GM18519 (cell line): ENCODE measurements around the gene CD27.

ENCODE experiments used
- ATAC-seq: cut with Tn5 transposase; IDR thresholded peaks from one replicate; pipeline ENCODE4 v1.9.1; 2021; ENCODE audit warnings: mild to moderate bottlenecking, moderate library complexity; ENCODE audit not compliant: unreplicated experiment, low FRiP score

CD27 gene

GRCh38 chr12:6434205-6435140, 10.3 kb upstream of the CD27 start:
- ATAC-seq: no peak

GRCh38 chr12:6435961-6436715, 8.6 kb upstream of the CD27 start:
- no peak for ATAC-seq

- ATAC-seq: no peak
Measured at GRCh38 chr12:6437586-6437985, 7.2 kb upstream of the CD27 start.

GRCh38 chr12:6438345-6438744, 6.4 kb upstream of the CD27 start:
- no peak for ATAC-seq

GRCh38 chr12:6440391-6440790, 4.4 kb upstream of the CD27 start:
- no peak for ATAC-seq

GRCh38 chr12:6442836-6443235, 1.9 kb upstream of the CD27 start:
- ATAC-seq: no peak

- no peak for ATAC-seq
Measured at GRCh38 chr12:6443361-6443983, 1.3 kb upstream of the CD27 start.

- no peak for ATAC-seq
Measured at GRCh38 chr12:6444031-6444430, 724 bp upstream of the CD27 start.

GRCh38 chr12:6450091-6450868, 5.5 kb downstream of the CD27 start:
- no peak for ATAC-seq

GRCh38 chr12:6450869-6451347, 6.2 kb downstream of the CD27 start:
- ATAC-seq: no peak

GRCh38 chr12:6451348-6452244, 6.8 kb downstream of the CD27 start, which contains the start of gene TAPBPL:
TAPBPL (plus strand) TSS chr12:6452042; CDS start chr12:6452249, 207 bp downstream.
- peak; percentile 59 for ATAC-seq

GRCh38 chr12:6452245-6452943, 7.6 kb downstream of the CD27 start:
- no peak for ATAC-seq

GRCh38 chr12:6452944-6453630, 8.3 kb downstream of the CD27 start:
- ATAC-seq: no peak

- ATAC-seq: no peak
Measured at GRCh38 chr12:6457220-6457945, 12.6 kb downstream of the CD27 start.

GRCh38 chr12:6458281-6459003, 13.7 kb downstream of the CD27 start:
- no peak for ATAC-seq

GRCh38 chr12:6459004-6459337, 14.2 kb downstream of the CD27 start:
- ATAC-seq: no peak
